Stimulated activated naive CD4-positive, alpha-beta T cell treated with Interleukin-2 at 50 U/mL for 16 hours (primary cell): ENCODE data around the gene DCLRE1A.
"Not testable (repeated sequence)": the region's sequence is repeated elsewhere in the genome, so short reads cannot be mapped to it uniquely, and the experiment has no call there.

Experiments
- DNase-seq: peaks from one replicate; lab custom pipeline; 2025; lab: John Stamatoyannopoulos, UW

The DCLRE1A gene

DNA sequence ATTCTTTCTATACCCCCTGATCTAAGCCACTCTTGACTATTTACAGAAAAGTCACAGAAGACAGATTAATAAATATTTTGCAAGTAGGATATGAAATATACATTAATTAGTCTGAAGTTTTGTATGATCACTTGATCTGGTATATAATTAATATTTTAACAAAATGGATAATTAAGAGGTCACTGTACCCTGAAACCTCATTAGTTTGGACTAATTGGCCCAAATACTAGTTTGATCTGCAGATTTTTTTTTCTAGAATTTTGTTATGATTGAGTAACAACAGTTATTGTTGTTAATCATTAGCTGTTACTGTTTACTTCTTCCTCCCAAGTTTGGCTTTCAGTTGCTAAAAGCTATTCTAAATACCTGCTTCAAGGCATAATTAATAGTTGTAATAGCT, 3.3 kb upstream of the DCLRE1A start:
- DNase-seq, result no peak

DNA sequence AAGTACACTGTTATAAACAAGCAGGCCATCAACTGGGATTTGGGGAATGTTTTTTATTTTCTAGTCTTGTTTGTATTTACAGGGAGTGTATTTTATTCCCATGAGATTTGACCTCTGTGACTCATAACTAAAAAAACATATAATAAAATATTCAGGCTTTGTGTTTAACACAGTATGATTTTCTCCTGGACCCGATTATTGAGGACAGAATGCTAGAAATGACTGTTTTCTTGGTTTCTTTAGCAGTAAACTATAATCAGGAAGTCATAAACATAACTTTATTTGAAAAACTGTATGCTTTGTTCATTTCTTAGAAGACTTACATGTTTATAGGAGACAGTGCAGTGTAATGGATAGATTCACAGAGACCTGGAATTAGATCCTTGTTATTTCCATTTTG, 2.7 kb upstream of the DCLRE1A start:
- DNase-seq, result no peak

DNA sequence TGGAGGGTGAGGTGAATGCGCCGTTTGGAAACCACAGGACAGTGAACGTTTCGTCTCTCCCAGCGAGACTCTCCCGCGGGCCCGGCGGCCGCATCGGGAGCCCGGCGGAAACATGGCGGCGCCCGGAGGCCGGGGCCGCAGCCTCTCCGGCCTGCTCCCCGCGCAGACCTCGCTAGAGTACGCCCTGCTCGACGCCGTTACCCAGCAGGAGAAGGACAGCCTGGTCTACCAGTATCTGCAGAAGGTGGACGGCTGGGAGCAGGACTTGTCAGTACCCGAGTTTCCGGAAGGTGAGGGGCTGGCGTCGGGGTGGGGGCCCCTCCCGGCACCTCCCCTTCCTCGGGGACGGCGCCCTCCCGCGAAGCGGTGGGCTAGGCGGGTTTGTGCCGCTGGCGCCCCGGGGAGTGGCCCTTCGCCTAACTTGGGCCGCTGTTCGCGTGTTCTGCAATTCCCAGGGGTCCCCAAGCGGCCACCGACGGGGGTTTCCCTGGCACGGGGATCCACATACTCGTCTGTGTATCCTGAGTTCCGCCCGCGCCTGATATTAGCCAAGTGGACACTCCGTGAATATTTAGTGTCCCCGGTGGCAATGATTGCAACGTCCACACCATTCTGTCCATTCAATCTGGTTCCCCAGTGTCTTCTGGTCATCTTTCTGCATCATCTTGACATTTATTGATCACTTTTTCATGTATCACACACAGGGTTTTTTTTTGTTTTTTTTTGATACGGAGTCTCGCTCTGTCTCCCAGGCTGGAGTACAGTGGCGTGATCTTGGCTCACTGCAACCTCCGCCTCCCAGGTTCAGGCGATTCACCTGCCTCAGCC, 1.1 kb upstream of the DCLRE1A start:
- peak; percentile 37 for DNase-seq

DNA sequence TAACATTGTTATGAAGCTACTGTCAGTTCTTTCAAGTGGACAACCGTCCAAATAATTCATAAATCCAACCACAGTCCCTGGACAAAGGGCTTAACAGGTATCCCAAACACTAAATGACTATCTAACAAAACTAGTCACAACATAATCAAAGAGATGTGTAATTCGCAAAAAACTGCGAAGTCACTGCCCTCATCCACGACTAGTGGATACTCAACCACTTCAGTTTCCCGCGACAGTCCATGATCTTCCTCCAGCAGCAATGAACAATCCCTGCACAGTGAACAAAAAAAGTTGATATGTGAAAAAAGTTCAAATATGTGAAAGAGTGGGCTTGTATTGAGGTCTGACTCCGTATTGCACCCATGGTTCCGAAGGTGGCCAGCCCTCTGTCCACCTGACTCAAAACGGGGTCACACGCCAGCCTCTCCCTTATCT, 287 bp downstream of the DCLRE1A start:
- no peak for DNase-seq

DNA sequence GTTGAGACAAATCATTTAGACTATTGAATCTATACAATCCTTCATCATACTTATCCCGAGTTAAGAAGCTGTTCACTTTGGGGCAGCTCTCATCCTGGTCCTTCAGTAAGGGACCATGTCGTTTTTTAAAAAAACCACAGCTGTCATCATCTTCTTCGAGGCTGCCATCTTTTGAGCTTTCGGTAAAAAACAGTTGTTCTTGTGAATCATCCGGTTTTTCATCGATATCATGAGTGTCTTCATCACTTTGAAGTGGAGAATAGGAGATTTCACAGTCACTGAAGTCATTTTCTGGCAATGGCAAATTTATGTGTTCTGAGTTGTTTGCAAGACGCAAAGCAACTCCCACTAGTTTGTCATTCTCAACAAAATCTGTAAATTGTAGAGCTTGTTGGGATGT, 3.9 kb downstream of the DCLRE1A start:
- no peak for DNase-seq

DNA sequence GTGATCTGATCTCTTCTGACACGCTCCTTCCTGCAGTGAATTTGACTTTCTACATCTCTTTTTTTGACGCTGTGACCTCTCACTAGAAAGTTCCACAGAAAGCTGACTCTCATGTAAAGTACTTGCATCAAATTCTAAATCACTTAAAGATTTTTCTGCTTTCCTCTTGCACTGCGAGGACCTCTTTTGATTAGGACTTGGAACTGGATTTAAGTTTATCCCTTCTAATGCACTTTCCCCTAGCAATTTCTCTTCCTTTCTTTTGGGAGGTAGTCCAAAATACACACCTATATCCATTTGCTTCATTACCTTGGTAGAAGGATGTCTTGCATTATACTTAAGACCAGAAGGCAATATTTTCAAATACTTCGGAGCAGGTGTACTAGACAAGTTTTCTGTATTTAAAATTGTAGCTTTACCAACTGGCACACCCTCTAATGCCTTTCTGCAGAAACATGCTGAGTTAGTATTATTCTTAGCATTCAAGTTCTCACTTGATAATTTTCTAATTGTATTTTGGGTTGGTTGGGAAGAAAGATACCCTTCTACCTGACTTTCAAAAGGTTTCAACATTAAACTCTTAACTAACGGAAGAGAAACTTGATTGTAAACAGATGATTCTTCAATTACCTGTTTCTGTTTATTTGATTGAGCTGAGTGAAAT, 4.6 kb downstream of the DCLRE1A start:
- no peak for DNase-seq

DNA sequence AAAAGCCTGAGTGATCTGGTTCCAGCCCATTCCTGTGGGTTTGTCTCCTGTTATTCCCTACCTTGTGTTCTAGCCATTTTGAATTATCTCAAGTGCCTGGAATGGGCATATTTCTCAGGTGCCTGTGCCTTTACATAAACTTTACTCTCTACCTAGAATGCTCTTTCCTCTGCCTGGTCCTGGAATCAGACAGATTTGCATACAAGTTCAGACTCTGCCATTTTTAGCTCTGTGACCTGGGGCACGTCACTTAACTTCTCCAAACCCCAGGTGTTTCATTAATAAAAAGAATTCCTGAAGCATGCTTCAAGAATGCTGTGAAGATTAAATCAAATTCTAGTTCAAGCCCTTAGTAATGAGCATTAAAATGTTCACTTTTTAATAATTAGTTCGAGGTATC, 7.8 kb downstream of the DCLRE1A start:
- no peak for DNase-seq

DNA sequence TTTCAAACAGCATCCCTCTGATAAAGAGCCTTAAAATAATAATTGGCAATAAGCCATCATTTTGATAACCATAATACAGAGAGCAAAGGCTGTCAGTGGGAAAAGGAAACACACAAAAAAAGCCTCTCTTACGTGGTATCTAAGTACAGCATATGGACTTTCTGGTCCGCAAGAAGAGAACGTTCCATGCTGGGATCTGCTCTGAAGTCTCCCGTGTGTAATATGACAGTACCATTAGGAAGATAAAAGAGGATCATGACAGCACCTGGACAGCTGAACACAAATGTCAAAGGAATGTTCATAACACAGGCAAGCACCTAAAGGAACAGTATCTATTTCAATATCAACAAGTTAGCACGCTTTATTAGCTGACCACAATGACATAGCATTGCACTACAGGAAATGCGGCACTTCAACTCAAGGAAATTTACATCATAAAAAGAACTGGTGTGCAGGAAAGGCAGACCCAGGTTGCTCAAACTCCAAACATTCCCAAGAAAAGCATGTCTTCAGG, 9.9 kb downstream of the DCLRE1A start:
- DNase-seq, result no peak

DNA sequence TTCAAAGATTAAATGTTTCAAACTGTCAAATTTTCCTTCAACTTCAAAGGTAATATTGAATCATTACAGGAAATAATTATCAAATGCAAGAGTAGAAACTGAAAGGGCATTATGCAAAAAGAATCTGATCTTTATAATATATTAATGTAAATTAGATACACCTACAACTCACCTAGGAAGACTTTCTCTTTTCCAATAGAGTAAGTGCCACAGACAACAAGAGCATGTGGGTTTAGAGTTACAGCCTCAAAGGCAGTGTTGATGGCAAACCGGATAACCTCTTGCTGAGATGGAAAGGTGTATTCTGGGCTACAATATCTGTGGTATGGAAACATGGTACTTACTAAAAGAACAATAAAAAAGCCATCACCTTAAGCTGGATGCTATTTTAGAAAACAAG, 11.7 kb downstream of the DCLRE1A start:
- no peak for DNase-seq

DNA sequence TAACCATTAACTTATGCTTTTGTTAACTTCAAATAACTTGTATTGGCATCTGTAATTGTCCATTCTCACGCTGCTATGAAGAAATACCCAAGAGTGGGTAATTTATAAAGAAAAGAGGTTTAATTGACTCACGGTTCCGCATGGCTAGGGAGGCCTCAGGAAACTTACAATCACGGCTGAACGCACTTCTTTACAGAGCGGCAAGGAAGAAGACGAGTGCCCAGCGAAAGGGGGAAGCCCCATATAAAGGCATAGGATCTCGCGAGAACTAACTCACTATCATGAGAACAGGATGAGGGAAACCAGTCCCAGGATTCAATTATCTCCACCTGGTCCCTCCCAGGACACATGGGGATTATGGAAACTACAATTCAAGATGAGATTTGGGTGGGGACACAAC, 25.3 kb downstream of the DCLRE1A start:
- DNase-seq, result not testable (repeated sequence)

DNA sequence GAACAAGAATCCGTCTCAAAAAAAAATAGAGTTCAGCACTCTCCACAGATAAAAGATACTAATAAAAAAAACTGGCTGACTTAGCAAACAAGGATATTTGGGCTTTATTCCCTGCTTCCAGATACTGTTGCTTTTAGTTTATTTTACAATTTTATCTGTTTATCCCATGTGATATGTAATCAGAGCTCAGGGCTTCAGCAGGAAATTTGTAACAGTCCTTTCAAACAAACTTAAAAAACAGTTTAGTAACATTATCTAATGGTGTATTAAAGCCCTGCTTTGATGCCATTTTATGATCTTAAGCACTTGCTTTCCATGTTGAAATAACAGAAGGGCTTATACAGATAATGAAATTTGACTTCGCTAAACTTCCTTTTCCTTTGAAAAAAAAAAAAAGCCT, 28.1 kb downstream of the DCLRE1A start:
- no peak for DNase-seq

DNA sequence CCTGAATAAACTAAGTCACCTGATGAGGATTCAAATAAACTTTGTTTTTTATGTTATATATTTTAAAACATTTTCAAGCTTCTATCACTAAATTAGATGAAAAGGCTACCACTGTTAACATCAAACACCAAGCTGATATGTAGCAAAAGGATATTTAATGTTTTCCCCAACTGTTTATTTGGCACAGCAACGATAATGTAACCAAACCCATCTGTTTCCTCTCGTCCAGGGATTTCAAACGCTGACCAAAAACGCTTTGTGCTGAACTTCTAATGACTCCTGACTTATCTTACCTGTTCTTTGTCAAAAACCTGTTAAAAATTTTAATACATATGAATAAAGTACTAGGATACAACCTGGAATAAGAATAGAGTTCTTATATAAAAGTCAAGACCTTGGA, 30.5 kb downstream of the DCLRE1A start:
- DNase-seq, result no peak

DNA sequence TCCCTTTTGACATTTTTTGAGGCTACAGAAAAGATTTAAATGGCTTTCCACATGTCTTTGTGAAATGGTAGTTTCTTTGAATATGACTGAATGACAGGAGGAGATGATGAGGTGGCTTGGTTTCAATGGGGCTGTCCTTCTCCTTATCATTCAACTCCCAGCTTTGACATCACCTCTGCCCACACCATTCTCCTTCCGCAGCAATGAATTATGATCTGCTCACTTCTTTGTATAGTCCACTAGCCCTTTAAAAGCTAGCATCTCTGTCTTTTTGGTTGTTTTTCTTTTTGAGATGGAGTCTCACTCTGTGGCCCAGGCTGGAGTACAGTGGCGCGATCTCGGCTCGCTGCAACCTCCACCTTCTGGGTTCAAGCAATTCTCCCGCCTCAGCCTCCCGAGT, 31.7 kb downstream of the DCLRE1A start:
- DNase-seq, result no peak

DNA sequence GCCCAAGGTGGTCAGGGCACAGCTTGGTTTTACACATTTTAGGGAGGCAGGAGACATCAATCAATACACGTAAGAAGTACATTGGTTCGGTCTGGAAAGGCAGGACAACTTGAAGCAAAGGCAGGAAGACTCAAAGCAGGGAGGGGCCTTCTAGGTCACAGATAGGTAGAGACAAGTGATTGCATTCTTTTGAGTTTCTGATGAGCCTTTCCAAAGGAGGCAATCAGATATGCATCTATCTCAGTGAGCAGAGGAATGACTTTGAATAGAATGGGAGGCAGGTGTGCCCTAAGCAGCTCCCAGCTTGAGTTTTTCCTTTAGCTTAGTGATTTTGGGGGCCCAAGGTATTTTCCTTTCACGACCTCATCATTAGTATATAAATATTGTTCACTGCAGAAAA, 32.6 kb downstream of the DCLRE1A start:
- DNase-seq, result not testable (repeated sequence)

DNA sequence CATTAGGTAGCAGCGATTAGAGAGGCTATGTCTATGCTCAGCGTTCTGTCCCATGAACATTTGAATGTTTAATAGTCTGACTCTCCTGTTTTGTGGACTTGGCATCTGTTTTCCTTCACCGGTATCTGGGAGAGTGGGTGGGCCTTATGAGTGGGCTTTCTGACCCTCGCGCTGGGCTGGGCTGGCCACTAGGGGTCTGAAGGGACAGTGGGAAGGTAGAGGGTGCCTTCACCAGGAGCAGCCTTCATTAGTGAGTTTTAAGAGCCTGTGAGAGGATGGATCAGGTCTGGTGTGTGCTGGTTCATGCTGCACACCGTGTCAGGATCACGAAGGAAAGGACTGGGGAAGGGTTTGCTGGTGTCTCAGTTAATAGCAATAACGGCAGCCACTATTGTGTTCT, 33.4 kb downstream of the DCLRE1A start:
- no peak for DNase-seq

DNA sequence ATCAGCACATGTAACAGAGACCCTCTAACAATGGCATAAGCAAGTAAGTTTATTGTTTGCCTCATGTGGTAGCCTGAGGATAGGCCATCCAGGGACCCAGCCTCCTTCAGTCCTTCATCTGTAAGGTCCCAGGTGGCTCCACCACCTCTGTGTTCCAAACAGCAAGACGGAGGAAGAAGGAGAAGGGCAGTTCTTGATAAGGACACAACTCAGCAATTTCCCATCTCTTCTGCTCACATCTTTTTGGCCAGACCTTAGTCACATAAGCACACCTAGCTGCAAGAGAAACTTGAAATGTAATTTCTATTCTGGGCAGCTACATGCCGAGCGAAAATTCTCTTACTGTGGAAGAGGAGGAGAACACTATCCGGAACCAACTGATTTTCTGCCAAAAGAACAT, 33.9 kb downstream of the DCLRE1A start:
- DNase-seq, result no peak

DNA sequence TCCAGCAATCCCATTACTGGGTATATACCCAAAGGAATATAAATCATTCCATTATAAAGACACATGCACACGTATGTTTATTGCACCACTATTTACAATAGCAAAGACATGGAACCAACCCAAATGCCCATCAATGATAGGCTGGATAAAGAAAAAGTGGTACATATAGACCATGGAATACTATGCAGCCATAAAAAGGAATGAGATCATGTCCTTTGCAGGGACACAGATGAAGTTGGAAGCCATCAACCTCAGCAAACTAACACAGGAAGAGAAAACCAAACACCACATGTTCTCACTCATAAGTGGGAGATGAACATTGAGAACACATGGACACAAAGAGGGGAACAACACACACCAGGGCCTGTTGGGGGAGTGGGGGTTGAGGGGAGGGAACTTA, 39.2 kb downstream of the DCLRE1A start:
- DNase-seq, result not testable (repeated sequence)

DNA sequence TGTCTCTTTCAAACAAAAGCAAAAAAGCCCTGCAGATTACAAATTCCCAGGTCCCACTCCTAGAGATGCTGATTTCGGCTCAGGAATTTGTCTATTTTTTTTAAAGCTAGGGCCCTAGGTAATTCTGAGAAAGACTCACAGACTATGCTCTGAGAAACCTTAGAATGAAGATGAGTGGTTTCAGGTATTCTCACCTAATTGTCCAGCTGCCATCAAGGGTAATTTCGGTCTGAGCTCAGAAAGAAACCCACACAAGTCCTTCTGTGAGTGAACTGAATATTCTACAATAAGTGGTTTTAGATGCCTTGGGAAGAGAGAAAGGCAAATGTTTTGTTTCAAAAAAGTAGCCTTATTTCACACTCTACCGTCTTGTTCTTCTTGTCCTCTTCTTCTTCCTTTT, 45.7 kb downstream of the DCLRE1A start:
- DNase-seq, result no peak

DNA sequence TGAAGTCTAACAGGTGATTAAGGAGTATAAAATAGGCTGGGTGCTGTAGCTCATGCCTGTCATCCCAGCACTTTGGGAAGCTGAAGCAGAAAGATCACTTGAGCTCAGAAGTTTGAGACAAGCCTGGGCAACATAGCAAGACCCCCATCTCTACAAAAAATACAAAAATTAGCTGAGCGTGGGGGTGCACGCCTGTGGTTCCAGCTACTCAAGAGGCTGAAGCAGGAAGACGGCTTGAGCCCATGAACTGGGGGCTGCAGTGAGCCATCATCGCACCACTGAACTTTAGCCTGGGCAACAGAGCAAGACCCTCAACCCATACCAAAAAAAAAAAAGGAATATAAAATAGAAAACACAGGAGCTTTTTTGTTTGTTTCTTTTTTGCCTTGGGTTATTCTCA, 47.4 kb downstream of the DCLRE1A start:
- DNase-seq, result no peak

DNA sequence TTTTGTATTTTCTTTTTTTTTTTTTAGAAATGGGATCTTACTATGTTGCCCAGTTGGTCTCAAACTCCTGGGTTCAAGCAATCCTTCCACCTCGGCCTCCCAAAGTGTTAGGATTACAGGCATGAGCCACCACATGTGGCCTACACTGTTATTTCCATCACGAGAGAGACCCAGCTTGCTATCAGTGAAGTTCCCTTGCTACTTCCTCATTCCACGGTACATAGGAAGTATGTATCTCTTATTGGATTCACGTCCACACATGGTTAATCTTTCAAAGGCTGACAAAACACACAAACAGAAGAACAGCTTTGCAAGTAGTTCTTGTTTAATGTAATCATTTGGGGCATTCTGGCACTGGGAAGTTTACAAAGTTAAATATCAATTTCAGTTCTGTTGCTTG, 50.9 kb downstream of the DCLRE1A start:
- no peak for DNase-seq

DNA sequence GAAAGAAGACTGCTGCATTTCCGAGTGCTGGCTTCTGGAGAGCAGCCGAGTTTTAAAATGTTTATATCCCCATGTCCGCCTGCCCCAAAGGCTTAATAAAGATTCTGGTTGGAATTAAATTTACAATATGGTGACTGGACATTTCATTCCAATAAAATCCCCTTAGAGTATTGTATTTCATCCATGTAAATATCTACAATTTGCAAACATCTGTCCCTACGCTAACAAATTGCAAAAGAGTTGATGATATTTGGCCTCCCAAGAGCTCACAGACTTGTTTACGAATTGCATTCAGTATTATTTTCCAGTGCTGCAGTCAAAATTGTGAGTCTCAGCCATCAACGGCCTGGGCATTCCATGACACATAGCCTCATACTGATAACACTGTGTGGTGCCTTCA, 52.3 kb downstream of the DCLRE1A start:
- no peak for DNase-seq

DNA sequence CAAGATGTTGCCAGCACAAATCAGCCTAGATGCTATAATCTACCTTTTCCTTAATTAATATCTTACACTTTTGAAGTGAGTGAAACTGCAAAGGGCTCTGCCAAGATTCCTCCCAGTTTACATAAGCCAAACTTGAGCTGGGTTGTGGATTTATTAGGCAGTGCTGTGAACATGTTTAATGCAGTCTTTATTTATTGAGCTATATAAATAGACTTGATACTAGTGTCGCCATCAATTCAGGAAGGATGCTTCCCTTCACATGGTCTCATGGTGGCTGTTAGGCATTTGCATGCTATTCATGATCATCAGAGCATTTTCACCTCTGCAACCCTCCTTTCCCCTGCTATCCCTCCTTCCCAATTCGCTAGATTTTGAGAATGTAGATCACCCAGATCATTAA, 62.2 kb downstream of the DCLRE1A start:
- no peak for DNase-seq

DNA sequence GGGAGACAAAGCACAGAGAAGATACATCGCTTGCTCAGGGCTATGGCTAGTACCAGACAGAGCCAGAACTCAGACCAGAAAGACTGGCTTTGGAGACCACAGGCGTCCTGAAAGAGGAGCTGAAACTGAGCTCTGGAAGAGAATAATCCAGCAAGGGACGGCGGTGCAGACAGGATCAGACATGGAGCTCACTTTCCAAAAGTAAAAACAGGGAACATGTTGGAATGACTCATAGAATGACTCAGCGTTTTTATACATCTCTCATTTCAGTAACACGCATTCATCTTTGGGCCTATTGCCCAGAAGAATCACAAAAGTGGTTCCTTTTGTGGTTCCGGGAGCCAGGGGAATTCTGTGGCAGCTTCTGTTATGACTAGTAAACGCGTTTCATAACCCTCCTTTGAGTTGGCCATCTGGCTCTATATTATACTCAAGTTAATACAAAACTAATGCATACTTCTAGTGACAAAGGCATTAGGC, 65.2 kb downstream of the DCLRE1A start:
- no peak for DNase-seq
